SHP77 (cell line): ENCODE results near the gene C19orf73.

ENCODE experiments used
- DNase-seq, 2 experiments: peaks; one replicate each; lab custom pipeline; 2025; lab: John Stamatoyannopoulos, UW

C19orf73 gene

GRCh38 chr19:49118565-49119410 is at the start of gene C19orf73:
Gene C19orf73, minus strand, starts transcription at chr19:49119143. Its CDS starts 121 bp downstream, at chr19:49119022.
- DNase-seq = peak; percentile 83 to 86

- DNase-seq = no peak
These were observed 49.5 kb upstream of the C19orf73 start for GRCh38 chr19:49168421-49168820.

GRCh38 chr19:49167857-49168409 is 49.0 kb upstream of the C19orf73 start:
- no peak for DNase-seq

- DNase-seq = no peak
These were observed 46.9 kb upstream of the C19orf73 start for GRCh38 chr19:49165865-49166301.

GRCh38 chr19:49165111-49165750 is 46.3 kb upstream of the C19orf73 start:
- DNase-seq = no peak

GRCh38 chr19:49161987-49162386 is 43.0 kb upstream of the C19orf73 start:
- DNase-seq = no peak

GRCh38 chr19:49160450-49161189 is 41.7 kb upstream of the C19orf73 start:
- no peak for DNase-seq

GRCh38 chr19:49157445-49158224 is 38.7 kb upstream of the C19orf73 start, which contains the start of gene TRPM4:
Gene TRPM4, plus strand, starts transcription at chr19:49157792. Its CDS starts 75 bp downstream, at chr19:49157867.
- peak; percentile 49 to 78 for DNase-seq

- DNase-seq = no peak
These were observed 36.9 kb upstream of the C19orf73 start for GRCh38 chr19:49155820-49156346.

- no peak for DNase-seq
These were observed 36.3 kb upstream of the C19orf73 start, which contains the start of gene HRC for GRCh38 chr19:49155005-49155819. Gene HRC, minus strand, starts transcription at chr19:49155396. Its CDS starts 159 bp downstream, at chr19:49155237.

GRCh38 chr19:49154279-49154678 is 35.3 kb upstream of the C19orf73 start:
- DNase-seq = no peak

GRCh38 chr19:49153167-49153809 is 34.3 kb upstream of the C19orf73 start:
- no peak for DNase-seq

GRCh38 chr19:49152119-49152550 is 33.2 kb upstream of the C19orf73 start:
- DNase-seq = no peak

- DNase-seq = peak; percentile 77 to 84
These were observed 32.5 kb upstream of the C19orf73 start for GRCh38 chr19:49151267-49152118.

- no peak for DNase-seq
These were observed 32.0 kb upstream of the C19orf73 start for GRCh38 chr19:49150944-49151243.

GRCh38 chr19:49150106-49150943 is 31.4 kb upstream of the C19orf73 start:
- peak; percentile 81 to 87 for DNase-seq

GRCh38 chr19:49149652-49150105 is 30.7 kb upstream of the C19orf73 start:
- DNase-seq = peak; percentile 50 to 58
